Activated naive CD4-positive, alpha-beta T cell treated with anti-CD3 and anti-CD28 coated beads for 36 hours (primary cell): ENCODE data around the gene EMC10. TPM values are rescaled to one million over a fixed set of nuclear protein-coding genes. Genes with fewer than 3 reads are reported as not detected.
"Not testable (repeated sequence)": the region's sequence is repeated elsewhere in the genome, so short reads cannot be mapped to it uniquely, and the experiment has no call there.

Source experiments
- CTCF ChIA-PET: fragments of 350-600 bp; sonication (Branson Sonifier 250); formaldehyde crosslinking; loops from one replicate; lab custom pipeline; 2021; ENCODE audit warnings: antibody characterized with exemption; lab: Charles Lee
- DNase-seq: peaks from one replicate; pipeline ENCODE4 v3.0.0-alpha.2; 2020
- H3K27ac Mint-ChIP-seq: one replicate; pipeline ENCODE4 v1.8.0; 2021; ENCODE audit warnings: mild to moderate bottlenecking, mixed read lengths
- H3K27me3 Mint-ChIP-seq: one replicate; pipeline ENCODE4 v1.8.0; 2021; ENCODE audit warnings: low read depth, mixed read lengths
- H3K36me3 Mint-ChIP-seq: one replicate; pipeline ENCODE4 v1.8.0; 2021; ENCODE audit warnings: low read depth, mixed read lengths
- H3K4me1 Mint-ChIP-seq: one replicate; pipeline ENCODE4 v1.8.0; 2021; ENCODE audit warnings: low read depth, mixed read lengths
- H3K4me3 Mint-ChIP-seq: one replicate; pipeline ENCODE4 v1.8.0; 2021; ENCODE audit warnings: mild to moderate bottlenecking, moderate library complexity, mixed read lengths
- H3K9me3 Mint-ChIP-seq: one replicate; pipeline ENCODE4 v1.8.0; 2021; ENCODE audit warnings: mixed read lengths
- intact Hi-C: fragments of 100-400 bp; cut with micrococcal nuclease; formaldehyde crosslinking; loops from one replicate; pipeline ENCODE4 v1.15.1; 2023
- total RNA-seq, 2 experiments: library from RNA; stranded (reverse); gene quantifications; one replicate each; pipeline ENCODE4 v1.2.3, GENCODE V29; 2021

The EMC10 gene
- total RNA-seq, 2 experiments from 2014 or later, result 28.4 to 29.2 TPM

DNA sequence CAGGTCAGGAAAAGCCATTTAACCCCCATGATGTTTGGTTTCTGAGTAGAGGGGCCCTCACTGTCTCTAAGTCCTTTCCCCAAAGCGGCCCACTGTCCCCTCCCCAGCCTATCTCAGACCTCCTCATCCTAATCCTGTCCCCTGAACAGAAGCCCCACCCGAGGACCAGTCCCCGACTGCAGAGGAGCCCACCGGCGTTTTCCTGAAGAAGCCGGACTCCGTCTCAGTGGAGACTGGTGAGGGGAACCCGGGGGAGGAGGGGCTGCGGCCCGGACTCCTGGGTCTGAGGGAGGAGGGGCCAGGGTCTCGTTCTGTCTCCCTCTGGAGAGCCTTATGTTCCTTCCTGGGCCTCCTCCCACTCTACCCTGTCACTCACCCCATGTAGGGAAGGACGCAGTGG, 40.7 kb upstream of the EMC10 start:
- Mint-ChIP-seq H3K4me1 (peaks cover 12% of the 10 kb centered on the region), H3K27me3 (peaks cover 11% of the 10 kb centered on the region), H3K27ac (no peak overlapping the region), H3K4me3 (no peak overlapping the region), H3K9me3 (no peaks in the 10 kb centered on the region), H3K36me3 (no peaks in the 10 kb centered on the region)
- CTCF ChIA-PET, result no interaction called here
- DNase-seq, result no peak
- intact Hi-C loops, result no loop called here

DNA sequence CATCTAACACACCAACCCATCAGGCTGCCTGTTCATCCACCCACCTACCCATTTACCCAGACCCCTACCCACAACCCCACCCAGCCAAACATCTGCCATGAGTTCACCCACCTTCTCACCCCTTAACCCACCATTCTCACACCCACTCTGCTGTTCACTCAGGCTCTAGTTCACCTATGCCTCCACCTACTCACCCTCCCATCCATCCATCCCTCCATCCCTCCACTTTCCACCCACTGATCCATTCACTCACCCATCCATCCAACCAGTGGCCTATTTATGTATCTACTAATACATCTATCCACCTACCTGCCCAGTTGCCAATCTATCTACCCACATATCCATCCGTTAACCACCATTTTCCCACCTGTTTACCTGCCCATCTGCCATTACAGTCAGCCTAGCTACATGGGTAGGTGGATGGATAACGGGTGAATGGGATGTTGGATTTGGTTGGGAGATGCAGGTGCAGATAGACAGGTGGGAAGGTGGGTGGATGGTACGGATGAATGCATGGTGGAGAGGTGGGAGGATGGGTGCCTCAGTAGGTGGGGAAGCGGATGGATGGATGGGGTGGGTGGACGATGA, 38.4 kb upstream of the EMC10 start:
- DNase-seq, result no peak
- H3K27me3 Mint-ChIP-seq, result peaks cover 3% of the 10 kb centered on the region
- H3K27ac Mint-ChIP-seq, result no peak overlapping the region
- no peak overlapping the region for H3K4me3 Mint-ChIP-seq
- CTCF ChIA-PET, result no interaction called here
- intact Hi-C loops, result no loop called here
- no peaks in the 10 kb centered on the region for H3K36me3 Mint-ChIP-seq
- H3K9me3 Mint-ChIP-seq, result no peaks in the 10 kb centered on the region
- peaks cover under 1% of the 10 kb centered on the region for H3K4me1 Mint-ChIP-seq

DNA sequence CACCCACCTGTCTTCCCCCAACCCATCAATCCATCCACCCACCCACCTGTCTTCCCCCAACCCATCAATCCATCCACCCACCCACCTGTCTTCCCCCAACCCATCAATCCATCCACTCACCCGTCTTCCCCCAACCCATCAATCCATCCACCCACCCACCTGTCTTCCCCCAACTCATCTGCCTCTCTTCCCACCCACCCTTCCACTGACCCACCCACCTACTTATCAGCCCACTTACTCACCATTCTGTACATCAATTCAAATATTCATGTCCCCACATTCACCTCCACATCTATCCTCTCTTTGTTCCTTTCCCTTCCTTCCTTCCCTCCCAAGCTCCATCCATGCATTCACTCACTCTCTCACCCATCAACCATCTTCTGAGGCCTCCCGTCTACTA, 37.2 kb upstream of the EMC10 start:
- H3K4me1 Mint-ChIP-seq, DNase-seq, H3K4me3 Mint-ChIP-seq, H3K36me3 Mint-ChIP-seq, intact Hi-C loops, H3K9me3 Mint-ChIP-seq, H3K27me3 Mint-ChIP-seq, H3K27ac Mint-ChIP-seq, CTCF ChIA-PET: not testable (repeated sequence)

DNA sequence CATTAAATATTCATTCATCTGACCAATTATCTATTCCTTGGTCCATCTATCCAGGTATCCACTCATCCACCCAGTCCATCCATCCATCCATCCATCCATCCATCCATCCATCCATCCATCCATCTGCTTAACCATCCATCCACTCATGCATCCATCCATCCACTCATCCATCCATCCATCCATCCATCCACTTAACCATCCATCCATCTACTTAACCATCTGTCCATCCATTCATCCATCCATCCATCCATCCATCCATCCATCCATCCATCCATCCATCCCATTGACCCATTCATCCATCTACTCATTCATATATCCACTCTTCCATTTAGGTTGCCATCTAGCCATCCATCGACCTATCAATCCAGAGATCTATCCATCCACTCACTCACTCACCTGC, 32.2 kb upstream of the EMC10 start:
- CTCF ChIA-PET, result no interaction called here
- H3K4me1 Mint-ChIP-seq, result no peaks in the 10 kb centered on the region

DNA sequence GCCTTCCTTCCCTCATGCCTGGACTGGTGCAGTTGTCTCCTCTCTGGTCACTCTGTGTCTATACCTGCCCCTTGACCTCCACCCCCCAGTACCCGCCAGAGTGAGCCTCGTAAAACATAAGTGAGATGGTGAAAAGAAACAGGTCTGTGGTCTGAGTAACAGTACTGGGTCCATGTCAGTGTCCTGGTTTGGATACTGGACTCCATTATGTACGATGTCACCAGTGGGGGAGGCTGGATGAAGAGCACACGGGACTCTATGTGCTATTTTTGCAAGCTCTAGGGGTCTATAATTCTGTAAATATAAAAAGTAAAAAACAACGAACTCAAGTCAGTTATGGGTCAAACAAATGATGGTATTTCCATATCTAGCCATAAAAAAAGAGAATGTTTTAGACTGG, 29.3 kb upstream of the EMC10 start:
- DNase-seq, result no peak
- H3K4me1 Mint-ChIP-seq, result no peaks in the 10 kb centered on the region
- no peak overlapping the region for H3K27ac Mint-ChIP-seq
- H3K4me3 Mint-ChIP-seq, result no peak overlapping the region
- CTCF ChIA-PET, result no interaction called here
- H3K9me3 Mint-ChIP-seq, result no peaks in the 10 kb centered on the region
- intact Hi-C loops, result no loop called here
- no peaks in the 10 kb centered on the region for H3K36me3 Mint-ChIP-seq
- H3K27me3 Mint-ChIP-seq, result peaks cover 2% of the 10 kb centered on the region

More for the DNA sequence above, 32.2 kb upstream of the EMC10 start:
- Mint-ChIP-seq H3K4me3 (no peak overlapping the region), H3K9me3 (no peaks in the 10 kb centered on the region), H3K27ac (no peak overlapping the region), H3K36me3 (no peaks in the 10 kb centered on the region), H3K27me3 (peaks cover 2% of the 10 kb centered on the region)
- intact Hi-C loops, result no loop called here
- no peak for DNase-seq

DNA sequence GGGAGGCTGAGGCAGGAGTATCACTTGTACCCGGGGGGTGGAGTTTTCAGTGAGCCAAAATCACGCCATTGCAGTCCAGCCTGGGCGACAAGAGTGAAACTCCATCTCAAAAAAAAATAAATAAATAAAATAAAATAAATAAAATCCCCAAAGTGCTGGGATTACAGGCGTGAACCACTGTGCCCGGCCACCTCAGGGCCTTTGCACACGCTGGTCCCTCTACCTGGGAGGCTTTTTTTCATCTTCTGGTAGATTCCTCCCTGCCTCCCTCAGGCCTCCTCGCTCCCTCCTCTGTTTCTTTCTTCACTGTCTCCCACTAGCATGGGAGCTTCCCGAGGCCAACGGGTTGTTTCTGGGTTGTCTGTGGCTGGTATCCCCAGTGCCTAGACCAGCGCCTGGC, 28.6 kb upstream of the EMC10 start:
- intact Hi-C loops, result no loop called here
- Mint-ChIP-seq H3K36me3 (no peaks in the 10 kb centered on the region), H3K27me3 (peaks cover 2% of the 10 kb centered on the region), H3K9me3 (no peaks in the 10 kb centered on the region), H3K4me1 (no peaks in the 10 kb centered on the region), H3K4me3 (no peak overlapping the region), H3K27ac (no peak overlapping the region)
- DNase-seq, result no peak
- CTCF ChIA-PET, result interaction anchor here (0.6 kb wide), 1 partner anchor 19 kb away, joined by 3 read pairs; no protein-coding TSS in a partner anchor

DNA sequence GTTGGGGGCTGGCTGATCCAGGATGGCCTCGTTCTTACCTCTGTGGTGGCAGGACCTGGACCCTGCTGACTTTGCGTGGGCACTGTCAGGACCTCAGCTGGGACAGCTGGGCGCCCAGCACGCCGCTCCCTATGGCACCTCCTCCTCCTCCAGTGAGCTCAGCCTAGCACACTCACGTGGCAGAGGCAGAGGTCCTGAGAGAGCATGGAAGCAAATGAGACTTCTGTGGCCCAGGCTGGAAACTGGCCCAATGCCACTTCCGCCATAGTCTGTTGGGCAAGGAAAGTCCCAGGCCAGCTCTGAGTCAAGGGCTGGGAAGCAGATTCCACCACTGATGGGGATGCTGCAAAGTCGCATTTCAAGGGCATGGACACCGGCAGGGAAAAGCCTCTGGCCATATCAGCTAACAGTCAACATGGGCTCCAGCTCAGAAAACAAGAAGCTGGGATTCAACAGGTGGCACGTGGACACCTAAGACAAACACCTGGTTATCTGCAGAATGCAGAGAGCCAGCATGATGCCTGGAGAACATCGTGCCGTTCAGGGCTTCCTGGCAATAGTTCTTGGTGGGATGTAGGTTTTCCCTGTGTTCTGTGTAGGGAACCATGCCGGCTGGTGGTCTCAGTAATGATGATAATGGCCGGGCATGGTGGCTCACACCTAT, 26.9 kb upstream of the EMC10 start:
- H3K4me3 Mint-ChIP-seq, result no peak overlapping the region
- no peak overlapping the region for H3K27ac Mint-ChIP-seq
- intact Hi-C loops, result no loop called here
- CTCF ChIA-PET, result interaction anchor here (0.8 kb wide), 1 partner anchor 11 kb away, joined by 3 read pairs; no protein-coding TSS in a partner anchor
- H3K9me3 Mint-ChIP-seq, result no peaks in the 10 kb centered on the region
- peaks cover 2% of the 10 kb centered on the region for H3K27me3 Mint-ChIP-seq
- no peak for DNase-seq
- H3K36me3 Mint-ChIP-seq, result no peaks in the 10 kb centered on the region
- no peaks in the 10 kb centered on the region for H3K4me1 Mint-ChIP-seq

DNA sequence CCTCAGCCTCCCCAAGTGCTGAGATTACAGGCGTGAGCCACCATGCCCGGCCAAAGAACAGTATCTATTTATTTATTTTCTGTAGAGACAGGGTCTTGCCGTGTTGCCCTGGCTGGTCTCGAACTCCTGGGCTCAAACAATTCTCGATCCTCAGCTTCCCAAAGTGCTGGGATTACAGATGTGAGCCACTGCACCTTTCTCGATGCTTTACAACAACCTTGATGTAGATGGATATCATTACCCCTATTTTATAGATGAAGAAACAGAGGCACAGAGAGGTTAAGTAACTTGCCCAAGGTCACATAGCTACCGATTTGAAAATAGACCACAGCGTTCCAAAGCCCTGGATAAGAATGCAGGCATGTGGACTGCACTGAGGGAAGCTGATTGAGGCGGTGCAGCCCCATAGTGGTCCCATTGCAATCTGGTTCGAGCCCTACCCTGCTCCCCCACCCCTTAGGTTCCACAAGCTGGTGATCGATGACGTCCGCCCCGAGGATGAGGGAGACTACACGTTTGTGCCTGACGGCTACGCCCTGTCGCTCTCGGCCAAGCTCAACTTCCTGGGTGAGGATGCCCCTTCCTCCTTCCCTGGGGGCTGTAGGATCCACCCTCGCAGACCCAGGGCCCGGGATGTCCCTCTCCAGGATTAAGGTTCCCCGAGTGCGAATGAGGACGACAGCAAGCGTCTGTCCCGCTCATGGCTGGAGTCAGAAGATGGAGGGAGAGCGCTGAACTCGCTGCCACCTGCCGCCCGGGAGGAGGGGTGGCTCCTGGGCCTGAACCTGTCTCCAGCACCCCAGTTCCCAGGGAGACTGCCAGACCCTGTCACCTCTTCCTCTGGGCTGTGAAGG, 25.7 kb upstream of the EMC10 start:
- H3K36me3 Mint-ChIP-seq, result no peaks in the 10 kb centered on the region

DNA sequence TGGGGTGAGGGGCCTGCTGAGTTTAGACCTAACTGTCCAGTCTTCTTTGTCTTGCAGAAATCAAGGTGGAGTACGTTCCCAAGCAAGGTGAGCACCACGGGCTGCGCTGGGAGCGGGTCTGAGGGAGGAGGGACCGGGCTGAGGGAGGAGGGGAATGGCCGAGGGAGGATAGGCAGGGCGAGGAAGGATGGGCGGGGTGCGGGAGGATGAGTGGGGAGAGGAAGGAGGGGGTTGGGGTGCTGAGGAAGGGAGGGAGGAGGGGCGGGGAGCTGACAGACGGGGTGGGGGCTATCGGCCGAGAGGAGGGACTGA, 25.1 kb upstream of the EMC10 start:
- CTCF ChIA-PET, result interaction anchor here (1.1 kb wide), 1 partner anchor 9 kb away, joined by 4 read pairs; no protein-coding TSS in a partner anchor
- intact Hi-C loops, result no loop called here
- Mint-ChIP-seq H3K9me3 (no peaks in the 10 kb centered on the region), H3K4me1 (no peaks in the 10 kb centered on the region), H3K27ac (no peak overlapping the region), H3K4me3 (peak overlapping the region; percentile 9), H3K36me3 (no peaks in the 10 kb centered on the region), H3K27me3 (no peaks in the 10 kb centered on the region)
- DNase-seq, result no peak

More for the DNA sequence above, 25.7 kb upstream of the EMC10 start:
- H3K4me3 Mint-ChIP-seq, result peak overlapping the region; percentile 9
- CTCF ChIA-PET, result interaction anchor here (1.1 kb wide), 1 partner anchor 10 kb away, joined by 4 read pairs; no protein-coding TSS in a partner anchor
- H3K27me3 Mint-ChIP-seq, result peaks cover 1% of the 10 kb centered on the region
- intact Hi-C loops, result no loop called here
- no peaks in the 10 kb centered on the region for H3K9me3 Mint-ChIP-seq
- no peak for DNase-seq
- H3K27ac Mint-ChIP-seq, result no peak overlapping the region
- no peaks in the 10 kb centered on the region for H3K4me1 Mint-ChIP-seq

DNA sequence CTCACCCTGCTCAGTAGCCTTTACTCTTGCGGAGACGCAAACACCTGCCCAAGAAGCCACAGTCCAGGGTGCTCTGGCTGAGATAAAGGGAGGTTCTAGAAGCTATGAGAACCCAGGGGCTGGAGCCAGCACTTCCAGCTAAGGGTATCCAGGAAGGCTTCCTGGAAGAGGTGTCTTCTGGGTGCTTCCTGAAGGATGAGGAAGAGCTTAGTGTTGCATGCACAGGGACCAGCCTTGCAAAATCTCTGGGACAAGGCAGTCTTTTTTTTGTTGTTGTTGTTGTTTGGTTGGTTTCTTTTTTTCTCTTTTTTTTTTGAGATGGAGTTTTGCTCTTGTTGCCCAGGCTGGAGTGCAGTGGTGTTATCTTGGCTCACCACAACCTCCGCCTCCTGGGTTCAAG, 23.1 kb upstream of the EMC10 start:
- Mint-ChIP-seq H3K27ac (no peak overlapping the region), H3K4me3 (no peak overlapping the region), H3K36me3 (no peaks in the 10 kb centered on the region), H3K27me3 (peaks cover 9% of the 10 kb centered on the region), H3K9me3 (no peaks in the 10 kb centered on the region), H3K4me1 (no peaks in the 10 kb centered on the region)
- CTCF ChIA-PET, result no interaction called here
- intact Hi-C loops, result no loop called here
- DNase-seq, result no peak

DNA sequence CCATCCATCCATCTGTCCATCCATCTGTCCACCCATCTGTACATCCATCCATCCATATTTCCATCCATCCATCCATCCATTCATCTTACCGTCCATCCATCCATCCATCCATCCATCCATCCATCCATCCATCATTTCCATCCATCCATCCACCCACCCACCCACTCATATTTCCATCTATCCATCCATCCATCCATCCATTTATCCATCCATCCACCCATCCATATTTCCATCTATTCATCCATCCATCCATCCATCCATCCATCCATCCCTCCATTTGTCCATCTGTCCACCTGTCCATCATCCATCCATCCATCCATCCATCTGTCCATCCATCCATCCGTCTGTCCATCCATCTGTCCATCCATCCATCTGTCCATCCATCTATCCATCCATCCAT, 20.3 kb upstream of the EMC10 start:
- Mint-ChIP-seq H3K27me3 (peaks cover 23% of the 10 kb centered on the region), H3K36me3 (no peaks in the 10 kb centered on the region), H3K4me3 (no peak overlapping the region), H3K27ac (no peak overlapping the region), H3K4me1 (peaks cover 11% of the 10 kb centered on the region), H3K9me3 (no peaks in the 10 kb centered on the region)
- no peak for DNase-seq
- intact Hi-C loops, result no loop called here
- CTCF ChIA-PET, result no interaction called here

DNA sequence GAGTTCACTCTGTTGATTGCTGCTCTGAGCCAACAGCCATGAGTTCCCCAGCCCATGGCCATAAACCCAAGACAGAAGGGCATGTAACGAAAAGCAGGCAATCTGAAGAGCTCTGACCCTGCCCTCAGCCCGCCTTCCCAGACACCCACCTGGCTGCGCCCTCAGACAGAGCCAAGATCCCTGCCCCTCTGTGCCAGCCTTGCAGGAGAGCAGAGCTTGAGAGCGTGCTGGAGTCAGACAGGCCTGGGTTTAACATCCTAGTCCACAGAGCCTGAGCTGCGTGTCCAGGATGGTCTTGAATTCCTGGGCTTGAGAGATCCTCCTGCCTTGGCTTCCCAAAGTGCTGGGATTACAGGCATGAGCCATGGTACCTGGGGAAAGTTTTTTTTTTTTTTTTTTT, 19.0 kb upstream of the EMC10 start:
- no peak for DNase-seq
- Mint-ChIP-seq H3K36me3 (no peaks in the 10 kb centered on the region), H3K4me1 (peaks cover 15% of the 10 kb centered on the region), H3K27me3 (peaks cover 31% of the 10 kb centered on the region), H3K4me3 (no peak overlapping the region), H3K9me3 (no peaks in the 10 kb centered on the region), H3K27ac (no peak overlapping the region)
- CTCF ChIA-PET, result no interaction called here
- intact Hi-C loops, result no loop called here
